GM18909 (cell line): ENCODE results near the gene TLCD3B.
A peak's percentile ranks its signal among the peaks of the same experiment; 100 is the strongest.

Experiments used
- ATAC-seq: cut with Tn5 transposase; IDR thresholded peaks from one replicate; pipeline ENCODE4 v1.9.1; 2021; ENCODE audit warnings: mild to moderate bottlenecking; ENCODE audit not compliant: unreplicated experiment, poor library complexity

Gene TLCD3B, protein sequence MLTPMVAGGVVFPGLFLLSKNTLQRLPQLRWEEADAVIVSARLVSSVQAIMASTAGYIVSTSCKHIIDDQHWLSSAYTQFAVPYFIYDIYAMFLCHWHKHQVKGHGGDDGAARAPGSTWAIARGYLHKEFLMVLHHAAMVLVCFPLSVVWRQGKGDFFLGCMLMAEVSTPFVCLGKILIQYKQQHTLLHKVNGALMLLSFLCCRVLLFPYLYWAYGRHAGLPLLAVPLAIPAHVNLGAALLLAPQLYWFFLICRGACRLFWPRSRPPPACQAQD

DNA sequence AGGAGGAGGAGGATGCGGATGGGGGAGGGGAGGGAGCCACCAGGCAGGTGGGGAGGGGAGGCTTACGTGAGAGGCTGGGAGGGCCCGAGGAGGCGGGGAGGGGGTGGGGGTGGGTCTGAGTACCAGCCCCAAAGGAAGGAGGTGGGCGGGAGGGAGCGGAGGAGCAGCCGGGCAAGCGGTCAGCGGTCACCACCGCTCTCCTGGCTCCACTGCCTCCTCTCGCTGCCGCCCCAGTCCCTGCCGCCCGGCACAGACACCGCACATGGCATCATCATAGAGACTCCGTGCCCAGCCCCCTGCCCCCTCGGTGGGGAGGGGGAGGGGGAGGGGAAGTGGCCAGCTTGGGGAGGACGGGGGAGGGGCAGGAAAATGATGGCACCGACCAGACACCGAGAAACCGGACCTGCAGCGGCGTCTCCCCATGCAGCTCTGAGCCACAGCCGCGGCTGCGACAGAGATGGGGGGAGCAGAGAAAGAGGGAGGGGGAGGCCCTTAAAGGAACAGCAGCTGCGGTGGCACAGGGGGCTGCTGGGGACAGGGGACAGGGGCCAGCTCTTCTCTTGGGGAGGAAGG is at the start of gene TLCD3B:
TLCD3B (minus strand) TSS at position 431 of the 573 bp plus-strand sequence. CDS start 744 bp downstream, outside the sequence.
- ATAC-seq: no peak

DNA sequence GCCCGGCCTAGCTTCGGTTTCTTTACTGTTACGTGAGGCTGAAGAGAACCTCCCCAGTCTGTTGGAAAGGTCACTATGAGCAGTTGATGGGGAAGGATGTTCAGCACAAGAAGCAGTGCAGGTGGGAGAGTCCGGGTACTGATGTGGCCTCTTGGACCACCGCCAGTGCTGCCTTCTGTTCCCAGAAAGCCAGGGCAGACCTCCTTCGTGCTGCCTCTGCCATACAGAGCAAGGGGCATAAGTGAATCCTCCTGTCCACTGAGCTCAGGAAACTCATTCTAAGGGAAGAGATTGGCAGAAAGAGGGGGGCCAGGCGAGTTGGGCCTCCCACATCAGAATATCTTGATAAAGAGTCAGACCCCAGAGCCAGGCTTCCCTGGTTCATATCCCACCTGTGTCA is 48.4 kb upstream of the TLCD3B start:
- no peak for ATAC-seq

DNA sequence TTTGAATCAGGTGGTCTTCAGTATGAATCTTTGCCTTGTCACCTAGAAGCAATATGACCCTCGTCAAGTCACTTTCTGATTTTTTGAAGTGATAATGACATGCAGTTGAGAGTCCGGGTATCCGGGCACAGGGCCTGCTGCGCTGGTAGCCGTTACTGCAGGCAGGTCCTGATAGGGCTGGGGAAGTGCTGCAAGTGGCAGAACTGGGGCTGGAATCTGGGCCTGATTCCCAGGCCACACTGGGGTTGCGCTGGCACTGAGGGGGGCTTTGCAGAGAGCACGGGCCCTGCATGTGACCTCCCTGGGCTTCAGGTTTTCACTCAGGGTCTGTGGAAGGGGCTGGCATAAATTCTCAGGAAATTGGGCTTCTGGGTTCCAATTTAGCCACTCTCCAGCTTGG is 47.7 kb upstream of the TLCD3B start:
- ATAC-seq: no peak

DNA sequence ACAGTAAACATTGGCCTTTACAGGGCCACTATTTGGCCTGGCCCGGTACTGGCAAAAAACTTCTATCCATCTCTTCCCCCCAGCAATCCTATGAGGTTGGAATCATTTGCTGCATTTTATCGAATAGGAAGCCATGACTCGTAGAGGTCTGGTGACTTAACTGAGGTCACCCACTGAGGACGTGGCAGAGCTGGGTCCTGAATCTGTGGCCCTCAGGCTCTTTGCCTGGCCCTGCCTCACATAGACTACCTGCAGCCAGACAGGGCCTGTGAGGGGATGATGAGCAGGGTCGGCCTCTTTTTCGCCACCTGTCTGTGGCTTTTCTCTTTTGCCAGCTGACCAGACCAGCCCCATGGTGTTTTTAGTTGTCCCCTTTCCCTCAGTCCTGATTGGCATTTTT is 46.6 kb upstream of the TLCD3B start:
- no peak for ATAC-seq

DNA sequence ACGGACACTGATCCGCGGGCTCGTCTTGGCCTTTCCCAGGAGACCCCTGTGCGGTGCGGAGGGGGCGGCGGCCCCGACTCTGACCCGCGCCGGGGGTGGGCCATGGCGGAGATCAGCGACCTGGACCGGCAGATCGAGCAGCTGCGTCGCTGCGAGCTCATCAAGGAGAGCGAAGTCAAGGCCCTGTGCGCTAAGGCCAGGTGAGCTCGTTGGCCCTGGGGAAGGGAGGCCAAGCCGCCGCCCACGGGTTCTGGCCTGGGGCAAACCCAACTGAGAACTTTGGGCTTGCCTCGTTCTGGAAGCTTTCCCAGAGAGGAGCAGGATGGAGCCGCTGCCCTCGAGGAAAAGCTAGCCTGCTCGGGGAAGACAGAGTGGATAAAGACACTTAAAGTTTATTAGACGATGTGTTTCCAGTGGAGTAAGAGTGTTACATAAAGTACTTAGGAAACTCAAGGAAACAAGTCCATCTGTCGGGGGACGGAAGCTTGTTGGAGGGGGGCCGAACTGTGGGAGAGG is 45.3 kb upstream of the TLCD3B start:
- peak; percentile 30 for ATAC-seq

DNA sequence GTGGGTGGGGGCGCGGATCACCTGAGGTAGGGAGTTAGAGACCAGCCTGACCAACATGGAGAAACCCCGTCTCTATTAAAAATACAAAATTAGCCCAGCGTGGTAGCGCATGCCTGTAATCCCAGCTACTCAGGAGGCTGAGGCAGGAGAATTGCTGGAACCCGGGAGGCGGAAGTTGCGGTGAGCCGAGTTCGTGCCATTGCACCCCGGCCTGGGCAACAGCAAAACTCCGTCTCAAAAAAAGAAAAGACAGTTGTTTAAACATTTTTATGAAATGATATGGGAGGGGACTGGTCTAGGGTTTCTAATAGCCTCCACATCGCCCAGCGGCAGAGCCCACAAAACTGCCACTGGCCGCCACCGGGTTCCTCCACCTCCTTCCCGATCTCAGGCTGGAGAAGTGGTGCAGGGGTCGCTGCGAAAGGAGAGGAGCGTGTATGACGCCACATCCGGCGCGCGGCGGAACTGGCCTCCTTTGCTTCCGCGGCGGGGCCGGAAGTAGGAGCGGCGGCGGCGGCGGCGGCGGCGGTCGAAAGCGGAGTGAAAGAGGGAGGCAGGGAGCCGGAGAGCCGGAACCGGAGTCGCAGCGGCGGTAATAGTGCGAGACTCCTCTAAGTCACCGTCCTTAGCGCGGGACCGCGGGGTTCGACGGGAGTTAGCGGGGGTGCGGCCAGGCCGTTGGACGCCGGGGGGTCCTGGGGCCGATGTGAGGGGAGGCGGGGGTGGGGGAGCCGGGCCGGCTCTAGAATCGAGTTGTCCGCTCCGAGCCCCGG is 44.6 kb upstream of the TLCD3B start, which contains the start of gene PPP4C:
PPP4C (plus strand) TSS at position 492 of the 773 bp plus-strand sequence. CDS start 384 bp downstream, outside the sequence.
- peak; percentile 71 for ATAC-seq

DNA sequence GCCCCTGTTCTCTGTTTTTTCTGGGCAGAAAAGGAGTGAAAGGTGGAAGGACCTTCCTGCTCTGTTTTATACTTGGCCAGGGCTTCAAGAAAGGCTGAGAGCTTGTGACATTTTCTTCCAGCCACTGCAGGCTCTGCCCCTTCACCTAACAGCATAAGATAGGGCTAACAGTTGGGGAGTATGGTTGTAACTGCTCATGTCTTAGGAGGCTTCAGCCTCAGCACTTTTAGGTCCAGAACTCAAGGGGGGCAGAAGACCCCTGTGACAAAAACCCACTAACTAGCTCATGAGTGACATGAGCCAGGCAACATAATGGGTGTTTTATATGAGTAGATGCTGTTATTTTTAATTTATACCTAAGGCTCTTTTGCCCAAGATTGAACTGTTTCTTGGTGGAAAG is 39.4 kb upstream of the TLCD3B start:
- ATAC-seq: no peak

DNA sequence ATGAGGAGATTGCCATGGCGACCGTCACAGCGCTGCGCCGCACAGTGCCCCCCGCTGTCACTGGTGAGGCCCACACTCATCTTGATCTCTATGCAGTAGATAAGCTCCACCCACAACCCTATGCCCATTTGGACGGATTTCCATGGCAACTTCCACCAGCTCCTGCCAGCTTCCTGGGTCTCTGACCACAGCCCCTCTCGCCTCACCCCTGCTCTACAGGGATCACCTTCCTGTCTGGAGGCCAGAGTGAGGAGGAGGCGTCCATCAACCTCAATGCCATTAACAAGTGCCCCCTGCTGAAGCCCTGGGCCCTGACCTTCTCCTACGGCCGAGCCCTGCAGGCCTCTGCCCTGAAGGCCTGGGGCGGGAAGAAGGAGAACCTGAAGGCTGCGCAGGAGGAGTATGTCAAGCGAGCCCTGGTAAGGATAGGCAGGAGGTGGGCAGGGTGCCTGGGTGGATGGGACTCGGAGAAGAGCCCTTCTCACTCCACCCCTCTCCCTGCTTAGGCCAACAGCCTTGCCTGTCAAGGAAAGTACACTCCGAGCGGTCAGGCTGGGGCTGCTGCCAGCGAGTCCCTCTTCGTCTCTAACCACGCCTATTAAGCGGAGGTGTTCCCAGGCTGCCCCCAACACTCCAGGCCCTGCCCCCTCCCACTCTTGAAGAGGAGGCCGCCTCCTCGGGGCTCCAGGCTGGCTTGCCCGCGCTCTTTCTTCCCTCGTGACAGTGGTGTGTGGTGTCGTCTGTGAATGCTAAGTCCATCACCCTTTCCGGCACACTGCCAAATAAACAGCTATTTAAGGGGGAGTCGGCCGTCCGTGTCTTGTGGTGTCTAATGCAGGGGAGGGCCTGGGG is 38.8 kb upstream of the TLCD3B start:
- no peak for ATAC-seq

DNA sequence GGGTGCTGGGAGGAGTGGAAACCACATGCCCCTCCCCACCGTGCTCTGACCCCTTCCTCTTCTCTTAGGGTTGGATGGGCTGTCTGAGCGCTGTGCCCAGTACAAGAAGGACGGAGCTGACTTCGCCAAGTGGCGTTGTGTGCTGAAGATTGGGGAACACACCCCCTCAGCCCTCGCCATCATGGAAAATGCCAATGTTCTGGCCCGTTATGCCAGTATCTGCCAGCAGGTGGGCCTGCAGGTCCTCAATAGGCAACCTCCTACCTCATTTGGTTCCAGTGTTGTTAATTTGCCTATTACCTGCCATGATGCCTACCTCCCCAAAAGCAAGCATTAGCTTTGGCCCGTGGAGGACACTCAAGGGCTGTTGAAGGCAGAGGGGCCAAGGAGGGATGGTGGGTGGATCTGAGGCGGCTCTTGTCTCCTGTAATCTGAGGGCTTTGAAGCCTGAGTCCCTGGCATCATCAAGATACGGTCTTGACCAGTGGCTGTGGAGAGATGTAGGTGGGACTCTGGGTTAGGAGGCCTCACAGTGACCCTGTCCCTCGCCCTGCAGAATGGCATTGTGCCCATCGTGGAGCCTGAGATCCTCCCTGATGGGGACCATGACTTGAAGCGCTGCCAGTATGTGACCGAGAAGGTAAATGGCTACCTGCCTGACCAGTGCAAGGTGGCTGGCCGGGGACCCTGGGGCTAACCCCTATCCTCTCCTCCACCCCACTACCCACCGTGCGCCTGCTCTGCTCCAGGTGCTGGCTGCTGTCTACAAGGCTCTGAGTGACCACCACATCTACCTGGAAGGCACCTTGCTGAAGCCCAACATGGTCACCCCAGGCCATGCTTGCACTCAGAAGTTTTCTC is 37.9 kb upstream of the TLCD3B start:
- ATAC-seq: no peak

DNA sequence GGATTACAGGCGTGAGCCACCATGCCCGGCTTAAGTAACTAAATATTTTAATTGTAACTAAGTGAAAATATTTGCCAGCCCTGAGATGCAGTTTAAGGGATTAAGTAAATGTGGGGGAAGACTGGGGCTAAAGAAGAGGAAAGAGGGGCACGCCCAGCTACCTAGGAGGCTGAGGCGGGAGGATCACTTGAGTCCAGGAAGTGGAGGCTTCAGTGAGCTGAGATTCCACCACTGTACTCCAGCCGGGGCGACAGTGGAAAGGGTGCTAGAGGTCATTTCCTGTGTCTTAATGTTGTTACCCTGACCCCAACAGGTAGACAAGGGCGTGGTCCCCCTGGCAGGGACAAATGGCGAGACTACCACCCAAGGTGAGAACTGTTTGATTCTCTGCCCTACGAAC is 37.3 kb upstream of the TLCD3B start:
- no peak for ATAC-seq

DNA sequence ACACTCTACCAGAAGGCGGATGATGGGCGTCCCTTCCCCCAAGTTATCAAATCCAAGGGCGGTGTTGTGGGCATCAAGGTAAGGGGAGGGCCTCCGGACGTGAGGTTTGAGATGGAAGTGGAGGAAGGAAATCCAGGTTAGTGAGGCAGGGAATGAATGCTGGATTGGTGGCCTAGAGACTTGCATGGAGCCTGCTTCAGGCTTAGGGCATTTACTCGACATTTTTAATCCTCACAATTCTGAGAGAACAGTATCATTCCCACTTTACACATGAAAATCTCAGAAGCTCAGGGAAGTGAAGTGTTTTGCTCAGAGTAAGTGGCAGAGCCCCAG is 36.5 kb upstream of the TLCD3B start:
- ATAC-seq: no peak

DNA sequence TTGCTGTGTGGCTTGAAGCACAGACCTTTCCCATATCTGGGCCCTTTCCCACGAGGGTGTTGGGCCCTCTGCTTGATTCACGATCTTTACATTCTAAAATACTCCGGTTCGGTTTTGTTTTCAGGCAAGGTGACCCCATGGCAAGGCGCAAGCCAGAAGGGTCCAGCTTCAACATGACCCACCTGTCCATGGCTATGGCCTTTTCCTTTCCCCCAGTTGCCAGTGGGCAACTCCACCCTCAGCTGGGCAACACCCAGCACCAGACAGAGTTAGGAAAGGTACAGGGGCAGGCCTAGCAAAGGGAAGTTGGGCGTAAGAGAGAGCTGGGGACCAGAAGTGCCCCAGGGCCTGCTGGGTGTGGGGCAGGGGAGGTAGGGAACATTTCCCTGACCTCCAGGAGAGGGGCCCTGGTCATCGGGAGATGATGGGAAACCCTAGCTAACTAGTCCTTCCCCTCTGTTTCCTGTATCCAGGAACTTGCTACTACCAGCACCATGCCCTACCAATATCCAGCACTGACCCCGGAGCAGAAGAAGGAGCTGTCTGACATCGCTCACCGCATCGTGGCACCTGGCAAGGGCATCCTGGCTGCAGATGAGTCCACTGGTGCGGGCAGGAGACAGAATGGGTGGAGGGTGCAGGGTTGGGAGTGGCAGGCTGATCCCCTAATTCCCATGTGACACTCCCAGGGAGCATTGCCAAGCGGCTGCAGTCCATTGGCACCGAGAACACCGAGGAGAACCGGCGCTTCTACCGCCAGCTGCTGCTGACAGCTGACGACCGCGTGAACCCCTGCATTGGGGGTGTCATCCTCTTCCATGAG is 35.9 kb upstream of the TLCD3B start:
- no peak for ATAC-seq

DNA sequence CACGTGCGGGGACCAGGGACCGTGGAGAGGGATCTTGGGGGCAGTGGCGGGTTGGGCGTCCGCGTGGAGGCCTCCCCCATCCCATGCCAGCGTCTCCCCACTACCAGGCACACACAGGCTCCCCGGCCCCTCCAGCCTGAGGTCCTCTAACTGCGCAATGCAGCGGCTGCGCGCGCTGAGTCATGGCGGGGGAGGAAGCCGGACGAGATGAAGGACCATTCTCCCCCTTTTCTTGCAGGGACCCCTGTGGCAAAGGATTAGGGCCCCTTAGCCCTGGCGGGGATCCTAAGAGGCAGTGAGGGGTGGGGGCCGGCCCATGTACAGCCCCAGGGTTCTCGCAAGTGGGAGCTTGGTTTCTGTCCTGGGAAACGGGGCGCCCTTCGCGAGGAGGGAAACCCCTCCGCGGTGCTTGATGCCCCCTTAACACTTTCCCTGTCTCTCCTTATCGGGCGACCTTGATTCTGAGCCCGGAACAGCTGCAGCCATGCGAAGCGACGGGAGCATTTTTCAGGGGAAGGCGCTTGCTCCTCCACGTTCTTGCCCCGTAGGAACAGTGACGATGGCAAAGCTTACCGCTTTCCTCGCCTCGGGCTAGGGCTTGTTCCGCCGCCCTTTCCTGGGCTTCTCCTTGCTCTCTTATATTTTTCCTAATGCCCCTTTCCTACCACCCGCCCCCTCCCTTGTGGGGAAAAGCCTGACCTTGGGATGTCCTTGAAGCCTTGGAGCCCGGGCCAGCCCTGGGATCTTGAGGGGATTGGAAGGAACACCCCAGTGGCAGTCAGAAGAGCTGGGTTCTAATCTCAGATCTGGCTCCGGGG is 35.1 kb upstream of the TLCD3B start:
- peak; percentile 6 for ATAC-seq

DNA sequence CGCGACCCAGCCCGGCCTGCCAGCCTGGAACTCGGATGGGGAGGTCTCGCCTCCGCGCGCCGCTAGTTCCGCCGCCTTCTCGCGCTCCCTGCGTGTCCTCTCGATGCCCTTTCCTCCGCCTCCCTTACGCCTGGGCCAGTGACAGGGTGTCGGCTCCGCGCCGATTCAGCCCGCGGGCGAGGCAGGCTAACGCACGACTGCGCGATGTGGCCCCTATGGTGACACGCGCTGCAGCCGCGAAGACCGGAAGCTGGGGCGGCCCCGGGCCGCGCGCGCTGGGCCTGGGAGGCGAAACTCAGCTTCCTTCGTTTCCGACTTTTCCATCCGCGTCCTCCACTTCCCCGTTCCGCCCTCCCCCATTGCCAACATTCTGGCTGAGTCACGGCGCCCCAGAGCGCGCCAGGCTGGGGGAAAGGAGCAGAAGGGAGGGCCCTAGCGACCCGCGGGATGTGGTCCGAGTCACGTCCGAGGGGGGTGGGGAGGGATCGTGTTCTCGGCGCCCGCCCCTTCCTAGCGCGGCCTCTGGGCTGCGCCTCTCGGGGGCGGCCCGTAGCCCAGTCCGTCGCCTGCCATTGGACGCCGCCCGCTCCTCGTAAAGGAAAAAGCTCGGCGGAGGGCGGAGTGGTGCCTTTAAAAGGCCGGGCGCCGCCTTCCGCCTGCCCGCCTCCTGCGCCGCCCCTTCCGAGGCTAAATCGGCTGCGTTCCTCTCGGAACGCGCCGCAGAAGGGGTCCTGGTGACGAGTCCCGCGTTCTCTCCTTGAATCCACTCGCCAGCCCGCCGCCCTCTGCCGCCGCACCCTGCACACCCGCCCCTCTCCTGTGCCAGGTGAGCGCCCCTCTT is 34.3 kb upstream of the TLCD3B start, which contains the start of gene ALDOA:
ALDOA (plus strand) TSS at position 659 of the 841 bp plus-strand sequence. CDS start 1,138 bp downstream, outside the sequence.
- ATAC-seq: peak; percentile 84

DNA sequence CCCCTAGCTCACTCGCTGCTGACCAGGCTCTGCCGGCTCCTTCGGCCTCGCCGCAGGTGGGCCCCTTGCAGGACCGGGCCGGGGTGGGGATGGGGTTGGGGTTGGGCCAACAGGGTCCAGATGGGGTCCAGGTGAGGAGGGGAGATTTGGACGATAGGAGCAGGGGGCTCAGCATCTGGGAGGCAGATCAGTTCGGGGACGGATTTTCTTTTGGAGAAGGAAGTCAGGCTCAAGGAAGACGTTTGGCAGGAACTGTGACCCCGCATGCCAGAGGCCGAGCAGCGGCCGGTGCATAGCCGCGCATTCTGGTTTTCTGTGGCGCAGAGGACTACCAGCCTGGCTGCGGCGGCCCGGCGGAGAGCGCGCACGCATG is 33.6 kb upstream of the TLCD3B start:
- ATAC-seq: peak; percentile 3

DNA sequence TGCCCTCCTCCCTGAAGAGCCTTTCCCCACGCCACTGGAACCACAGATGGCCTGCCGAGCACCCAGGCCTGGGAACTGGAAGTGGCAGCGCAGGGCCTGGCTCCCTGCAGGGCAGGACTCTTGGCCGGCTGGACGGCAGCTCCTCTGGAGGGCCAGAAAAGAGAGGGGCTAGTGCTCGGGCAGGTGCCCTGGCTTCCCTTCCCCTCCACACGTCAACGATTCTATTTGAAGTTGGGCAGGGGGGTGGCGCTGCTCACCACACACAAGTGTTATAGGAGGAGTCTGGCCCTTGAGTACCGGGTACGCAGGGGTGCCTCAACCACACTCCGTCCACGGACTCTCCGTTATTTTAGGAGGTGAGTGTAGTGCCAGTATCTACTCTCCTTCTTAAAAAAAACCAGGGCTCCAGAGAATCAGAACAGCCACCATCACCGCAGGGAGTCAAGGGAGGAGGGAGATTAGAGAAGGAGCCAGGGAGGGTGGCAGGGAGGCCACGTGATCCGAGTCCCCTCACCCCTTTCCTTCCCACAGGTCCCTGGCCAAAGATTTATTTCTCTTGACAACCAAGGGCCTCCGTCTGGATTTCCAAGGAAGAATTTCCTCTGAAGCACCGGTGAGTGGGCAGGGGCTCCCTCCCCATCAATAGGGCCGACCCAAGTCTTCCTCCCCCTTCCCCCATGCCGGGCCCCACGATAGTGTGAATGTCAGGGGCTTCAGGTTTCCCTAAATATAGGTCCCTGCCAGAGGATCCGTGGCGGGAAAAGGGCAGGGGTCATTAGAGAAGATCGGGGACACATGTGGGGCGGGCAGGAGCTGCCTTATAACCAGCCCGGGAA is 33.0 kb upstream of the TLCD3B start:
- no peak for ATAC-seq
